GM13976 (cell line): ENCODE measurements around the gene FOXD3.

ENCODE experiments used
- DNase-seq: peaks from one replicate; pipeline ENCODE4 v3.0.0; 2012; ENCODE audit warnings: low spot score
- CTCF ChIP-seq: IDR thresholded peaks from 2 replicates; pipeline ENCODE4 v1.5.1; 2012; ENCODE audit warnings: borderline replicate concordance, mild to moderate bottlenecking; ENCODE audit not compliant: insufficient read depth; ENCODE audit errors: extremely low read depth, missing control alignments, control extremely low read depth
- in situ Hi-C: fragments of 300-500 bp; cut with MboI; formaldehyde crosslinking; loops from one replicate; pipeline ENCODE4 v1.12.0; 2022; ENCODE audit warnings: low sequenced_read_pairs, mixed read lengths, inconsistent platforms; ENCODE audit not compliant: unreplicated experiment

FOXD3 gene

GRCh38 chr1:63324779-63325119 is 2.4 kb downstream of the FOXD3 start:
- DNase-seq, result no peak
- TF ChIP-seq CTCF, result no peak
- in situ Hi-C loops, result no loop called here

- in situ Hi-C loops, result no loop called here
- no peak for DNase-seq
- TF ChIP-seq CTCF, result no peak
Measured at GRCh38 chr1:63325279-63325985, 3.1 kb downstream of the FOXD3 start.

GRCh38 chr1:63326106-63326472 is 3.7 kb downstream of the FOXD3 start:
- TF ChIP-seq CTCF, result no peak

GRCh38 chr1:63326473-63327380 is 4.4 kb downstream of the FOXD3 start:
- in situ Hi-C loops, result no loop called here
- no peak for TF ChIP-seq CTCF
- DNase-seq, result peak; percentile 31

More at GRCh38 chr1:63326106-63326472, 3.7 kb downstream of the FOXD3 start:
- no peak for DNase-seq
- in situ Hi-C loops, result no loop called here

GRCh38 chr1:63327417-63328054 is 5.2 kb downstream of the FOXD3 start:
- in situ Hi-C loops, result no loop called here
- TF ChIP-seq CTCF, result peak; percentile 82
- DNase-seq, result peak; percentile 78

- DNase-seq, result no peak
- in situ Hi-C loops, result no loop called here
- no peak for TF ChIP-seq CTCF
Measured at GRCh38 chr1:63328122-63328521, 5.8 kb downstream of the FOXD3 start.
